HL-60/S4 treated with phorbol 12-myristate 13-acetate at 8.2 ng/mL for 4 days and 3 days (cell line): ENCODE results near the gene CDH12.
"Not testable (repeated sequence)": the region's sequence is repeated elsewhere in the genome, so short reads cannot be mapped to it uniquely, and the experiment has no call there.

Source experiments
- in situ Hi-C: fragments of 300-500 bp; cut with MboI; formaldehyde crosslinking; loops from 2 replicates; pipeline ENCODE4 v1.15.0; 2022; ENCODE audit warnings: low sequenced_read_pairs

Gene CDH12

GRCh38 chr5:22471154-22471553 lies 382.0 kb downstream of the CDH12 start:
- in situ Hi-C loops: no loop called here

DNA sequence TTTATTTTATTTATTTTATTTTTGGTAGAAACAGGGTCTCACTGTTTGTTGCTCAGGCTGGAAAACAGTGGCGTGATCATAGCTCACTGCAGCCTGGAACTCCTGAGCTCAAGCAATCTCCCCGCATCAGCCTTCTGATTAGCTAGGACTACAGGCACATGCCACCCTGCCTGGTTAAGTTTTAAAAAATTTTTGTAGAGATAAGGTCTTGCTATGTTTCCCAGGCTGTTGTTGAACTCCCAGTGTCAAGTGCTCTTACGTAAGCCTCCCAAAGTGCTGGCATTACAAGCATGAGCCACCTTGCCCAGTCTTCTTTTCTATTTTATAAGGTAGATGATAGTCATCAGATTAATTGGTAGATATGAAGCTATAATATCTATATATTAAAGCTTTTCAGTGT lies 382.7 kb downstream of the CDH12 start:
- in situ Hi-C loops: no loop called here

- in situ Hi-C loops: no loop called here
These were observed 387.5 kb downstream of the CDH12 start for GRCh38 chr5:22465616-22466015.

- in situ Hi-C loops: no loop called here
These were observed 388.0 kb downstream of the CDH12 start for GRCh38 chr5:22465177-22465576.

DNA sequence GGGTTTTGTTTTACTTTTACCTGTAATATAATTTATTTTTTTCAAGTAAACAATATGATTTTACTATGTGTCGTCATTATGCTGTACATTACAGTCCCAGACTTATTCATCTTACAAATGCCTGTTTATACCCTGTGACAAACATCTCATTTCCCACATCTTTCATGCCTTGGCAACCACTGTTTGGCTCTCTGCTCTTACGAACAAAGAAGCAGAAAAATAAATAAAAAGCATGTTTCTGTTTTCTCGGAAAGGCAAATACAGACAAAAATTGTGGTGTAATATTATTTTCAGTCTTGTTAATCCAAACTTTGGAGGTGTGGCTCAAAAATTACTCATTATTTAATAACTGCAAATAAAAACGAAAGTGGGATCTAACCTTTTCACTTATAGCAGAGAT lies 393.0 kb downstream of the CDH12 start:
- in situ Hi-C loops: no loop called here

DNA sequence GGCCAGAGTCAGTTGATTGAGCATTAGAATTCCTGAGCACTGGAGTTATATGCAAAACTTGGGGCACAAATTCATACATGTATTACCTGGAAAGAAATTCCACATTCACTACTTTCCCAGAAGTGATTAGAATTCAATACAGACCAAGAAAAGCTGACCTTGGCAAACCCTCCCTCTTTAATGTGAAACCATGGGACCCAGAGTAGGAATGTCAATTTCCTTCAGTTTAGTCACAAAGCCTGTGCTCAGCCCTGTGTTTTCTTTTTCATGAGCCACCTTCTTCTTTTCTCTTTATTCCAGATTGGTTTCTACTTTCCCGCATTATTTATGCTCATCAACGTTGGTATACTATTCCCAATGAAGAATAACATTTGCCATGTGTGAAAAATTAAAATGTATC lies 420.2 kb downstream of the CDH12 start:
- in situ Hi-C loops: no loop called here

- in situ Hi-C loops: no loop called here
These were observed 421.3 kb downstream of the CDH12 start for GRCh38 chr5:22431840-22432239.

DNA sequence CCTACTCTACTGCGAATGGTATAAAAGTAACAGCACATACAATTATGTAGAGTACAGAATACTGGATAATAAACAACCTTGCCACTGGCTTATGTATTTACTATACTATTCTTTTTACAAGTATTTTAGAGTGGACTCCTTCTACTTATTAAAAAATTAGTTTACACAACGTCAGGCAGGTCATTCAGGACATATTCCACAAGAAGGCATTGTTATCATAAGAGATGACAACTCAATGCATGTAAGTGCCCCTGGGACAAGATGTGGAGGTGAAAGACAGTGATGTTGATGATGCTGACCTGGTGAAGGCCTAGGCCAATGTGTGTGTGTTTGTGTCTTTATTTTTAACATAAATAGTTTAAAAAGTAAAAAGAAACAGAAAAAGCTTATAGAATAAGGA lies 421.7 kb downstream of the CDH12 start:
- in situ Hi-C loops: no loop called here

GRCh38 chr5:22411554-22412349 lies 441.4 kb downstream of the CDH12 start:
- in situ Hi-C loops: no loop called here

GRCh38 chr5:22391956-22392355 lies 461.2 kb downstream of the CDH12 start:
- in situ Hi-C loops: no loop called here

DNA sequence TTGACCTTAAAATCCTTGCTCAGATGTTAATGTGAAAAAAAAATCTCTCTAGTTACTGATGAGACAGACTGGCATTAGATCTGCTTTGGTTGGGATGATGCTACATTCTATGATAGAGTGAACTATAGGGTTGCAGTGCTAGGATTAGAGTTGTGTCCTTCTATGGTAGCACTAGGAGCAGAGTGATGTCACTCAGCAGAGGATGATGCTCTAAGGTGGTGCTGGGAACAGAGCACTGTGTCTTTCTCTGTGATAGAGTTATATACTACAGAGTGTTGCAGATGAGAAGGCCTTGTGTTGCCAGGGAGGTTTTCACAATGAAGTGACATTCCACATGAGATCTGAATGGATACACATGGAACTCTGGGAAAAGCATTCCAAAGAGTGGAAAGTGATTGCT lies 462.3 kb downstream of the CDH12 start:
- in situ Hi-C loops: no loop called here

DNA sequence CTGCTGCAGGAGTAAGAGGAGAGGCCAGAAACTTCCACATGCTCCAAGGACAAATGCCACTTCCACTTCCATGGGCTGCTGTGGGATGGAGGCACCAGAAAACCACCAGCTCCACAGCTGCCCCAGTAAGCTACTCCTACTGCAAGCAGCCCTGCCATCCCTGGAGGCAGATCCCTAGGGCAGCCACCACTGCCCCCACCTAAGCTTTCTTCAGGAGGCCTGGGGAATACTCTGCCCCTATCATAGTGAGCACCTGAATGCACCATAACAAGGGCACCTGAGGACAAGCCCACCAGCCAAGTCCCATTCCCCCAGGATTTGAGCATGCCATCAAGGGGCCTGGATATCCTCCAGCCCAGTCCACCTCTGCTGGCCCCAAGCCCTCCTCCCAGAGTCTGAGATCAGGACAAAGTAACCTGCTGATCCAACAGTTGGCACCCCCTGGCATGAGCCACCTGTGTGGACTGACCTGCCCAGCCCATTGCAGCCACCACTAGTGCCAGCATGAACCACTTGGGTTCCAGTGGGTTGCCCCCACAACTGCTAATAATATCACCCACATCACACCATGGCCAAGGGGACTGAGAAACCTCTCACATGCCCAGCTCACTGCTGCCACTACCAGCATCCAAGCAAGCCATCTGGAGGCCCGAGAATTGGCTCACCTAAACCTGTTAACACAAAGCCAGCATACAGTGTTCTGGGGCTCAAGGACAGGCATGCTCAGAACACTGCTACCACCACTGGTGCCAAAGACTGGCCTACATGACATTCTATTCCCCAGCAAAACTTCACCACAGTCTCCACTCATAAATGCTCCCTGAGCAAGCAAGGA lies 480.1 kb downstream of the CDH12 start:
- in situ Hi-C loops: no loop called here

- in situ Hi-C loops: no loop called here
These were observed 480.8 kb downstream of the CDH12 start for GRCh38 chr5:22372376-22372775.

DNA sequence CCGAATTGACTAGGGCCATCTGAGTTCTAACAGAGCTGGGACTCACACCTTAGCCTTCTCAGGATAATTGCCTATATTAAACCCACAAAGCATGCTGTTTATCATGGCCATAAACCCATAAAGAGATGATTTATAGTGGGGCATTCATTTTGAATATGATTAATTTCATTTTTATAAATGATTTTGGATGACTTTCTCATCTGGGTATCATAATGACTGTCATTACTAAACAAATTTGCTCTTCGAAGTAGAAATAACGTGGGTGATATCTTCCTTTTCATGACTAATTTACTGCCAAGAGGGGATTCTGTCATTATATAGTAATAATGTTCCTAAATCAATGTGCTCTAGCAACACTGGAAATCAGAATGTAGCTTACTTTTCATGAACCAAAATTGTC lies 498.2 kb downstream of the CDH12 start:
- in situ Hi-C loops: no loop called here

DNA sequence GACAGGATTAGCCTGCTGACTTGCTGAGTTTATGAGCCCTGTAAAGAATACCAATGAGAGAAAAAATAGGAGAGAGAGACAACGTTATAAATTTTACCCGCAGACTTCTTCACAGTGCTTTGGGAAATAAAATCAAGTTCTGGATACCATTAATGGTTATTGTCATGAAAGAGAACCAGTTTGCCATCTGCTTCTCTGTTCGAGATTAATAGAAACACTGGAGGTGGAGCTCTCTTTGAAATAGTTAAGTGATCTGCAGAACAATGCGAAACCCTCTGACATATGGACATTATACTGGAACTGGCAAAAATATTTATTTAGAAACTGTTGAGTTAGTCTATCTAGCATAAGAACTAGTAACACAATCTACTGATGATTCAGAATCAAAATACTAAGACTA lies 500.7 kb downstream of the CDH12 start:
- in situ Hi-C loops: no loop called here

- in situ Hi-C loops: no loop called here
These were observed 502.0 kb downstream of the CDH12 start for GRCh38 chr5:22351178-22351577.

DNA sequence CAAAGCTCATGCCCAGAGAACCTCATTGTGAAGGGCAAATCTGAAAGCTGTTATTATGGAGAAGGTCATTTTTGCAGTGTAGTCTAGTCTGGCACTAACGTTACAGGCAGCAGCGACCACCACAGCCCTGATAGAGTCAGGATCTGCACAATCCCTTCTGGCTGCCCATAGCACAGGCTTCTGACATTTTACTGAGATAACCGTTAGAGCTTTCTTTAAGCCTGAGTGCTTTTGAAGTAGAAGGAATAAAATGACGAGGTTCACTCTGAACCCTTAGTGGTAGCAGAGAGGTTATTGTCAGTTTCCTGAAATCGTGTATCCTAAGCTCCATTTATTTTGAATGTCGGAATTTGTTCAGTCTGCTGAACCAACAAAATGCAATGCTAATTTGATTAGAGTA lies 505.1 kb downstream of the CDH12 start:
- in situ Hi-C loops: no loop called here

GRCh38 chr5:22344000-22344399 lies 509.1 kb downstream of the CDH12 start:
- in situ Hi-C loops: no loop called here

- in situ Hi-C loops: no loop called here
These were observed 511.7 kb downstream of the CDH12 start for GRCh38 chr5:22341406-22341805.

DNA sequence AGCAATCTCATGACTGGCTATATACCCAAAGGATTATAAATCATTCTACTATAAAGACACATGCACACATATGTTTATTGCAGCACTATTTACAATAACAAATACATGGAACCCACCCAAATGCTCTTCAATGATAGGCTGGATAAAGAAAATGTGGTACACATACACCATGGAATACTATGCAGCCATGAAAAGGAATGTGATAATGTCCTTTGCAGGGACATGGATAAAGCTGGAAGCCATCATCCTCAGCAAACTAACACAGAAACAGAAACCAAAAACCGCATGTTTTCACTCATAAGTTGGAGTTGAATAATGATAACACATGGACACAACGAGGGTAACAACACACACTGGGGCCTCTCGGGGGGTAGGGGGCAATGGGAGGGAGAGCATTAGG lies 520.2 kb downstream of the CDH12 start:
- in situ Hi-C loops: not testable (repeated sequence)

- in situ Hi-C loops: no loop called here
These were observed 523.5 kb downstream of the CDH12 start for GRCh38 chr5:22329683-22330082.

DNA sequence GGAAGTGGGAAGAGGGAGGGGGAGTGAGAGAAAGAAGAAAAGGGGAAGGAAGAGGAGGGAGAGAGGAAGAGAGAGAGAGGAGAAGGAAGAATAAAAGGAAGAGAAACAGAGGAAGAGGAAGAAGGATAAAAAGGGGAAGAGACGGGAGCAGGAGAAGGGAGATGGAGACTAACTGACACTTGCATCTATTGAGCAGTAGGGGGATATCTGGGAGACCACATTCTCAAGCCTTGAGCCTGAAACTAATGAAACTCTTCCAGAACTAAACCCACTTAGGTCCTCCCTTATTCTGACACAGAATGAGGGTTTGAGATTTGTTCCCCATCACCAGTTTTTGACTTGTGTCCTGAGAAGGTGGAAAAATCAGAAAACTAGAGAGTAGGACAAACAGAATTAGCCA lies 533.3 kb downstream of the CDH12 start:
- in situ Hi-C loops: no loop called here
